Urinary bladder (tissue), 4 donors: ENCODE results near the gene ZKSCAN5. TPM values are rescaled to one million over a fixed set of nuclear protein-coding genes. Genes with fewer than 3 reads are reported as not detected.
A peak's percentile ranks its signal among the peaks of the same experiment; 100 is the strongest.

Experiments
- DNase-seq: peaks from one replicate; pipeline ENCODE4 v3.0.0-alpha.2; 2015; ENCODE audit errors: extremely low spot score
- H3K27ac ChIP-seq: one replicate; pipeline ENCODE4 v1.5.1; 2013; ENCODE audit warnings: low read depth, mild to moderate bottlenecking, moderate library complexity
- H3K36me3 ChIP-seq: one replicate; pipeline ENCODE4 v1.6.1; 2013; ENCODE audit warnings: mild to moderate bottlenecking, moderate library complexity; ENCODE audit not compliant: insufficient read depth
- H3K4me1 ChIP-seq: one replicate; pipeline ENCODE4 v1.6.1; 2013; ENCODE audit warnings: mild to moderate bottlenecking, moderate library complexity; ENCODE audit not compliant: insufficient read depth
- H3K4me3 ChIP-seq: one replicate; pipeline ENCODE4 v1.5.1; 2013; ENCODE audit warnings: low read depth, low read length
- WGBS: extraction: QIAGEN DNeasy Blood & Tissue Kit; methylation state at CpG from one replicate; pipeline ENCODE4 v1.1.7; 2013; 5-methylcytosine and 5-hydroxymethylcytosine counted together
- polyA plus RNA-seq: library from polyadenylated mRNA; stranded (reverse); fragments of 200-250 nt; gene quantifications from one replicate; pipeline ENCODE4 v1.2.3, GENCODE V29; 2013
- total RNA-seq: library from RNA; depleted of rRNA; stranded (reverse); fragments of >200 nt; gene quantifications from one replicate; pipeline ENCODE4 v1.2.3, GENCODE V29; 2014
- donor health status: healthy with polysubstance abuse.
- donor health status: healthy.

Gene ZKSCAN5
- total and polyA plus RNA-seq, 2 donors: 6.7 to 14.6 TPM

GRCh38 chr7:99551767-99552463 is 47.5 kb downstream of the ZKSCAN5 start, which contains the start of gene FAM200A:
TSS of gene FAM200A (minus strand) at chr7:99552114. CDS start at chr7:99548407, 3,707 bp downstream.
- peak; percentile 85 for DNase-seq
- Histone ChIP-seq H3K4me1 (no peaks in the 10 kb centered on the region), H3K27ac (peak within 1 kb of the TSS; percentile 82), H3K36me3 (peaks cover 3% of the 10 kb centered on the region), H3K4me3 (peak within 1 kb of the TSS; percentile 92)
- under 1% methylated on average over 37 of the region's 37 CpGs for WGBS

GRCh38 chr7:99553039-99553438 is 48.6 kb downstream of the ZKSCAN5 start:
- H3K27ac ChIP-seq: no peak overlapping the region
- H3K4me1 ChIP-seq: no peaks in the 10 kb centered on the region
- DNase-seq: no peak
- no peak overlapping the region for H3K4me3 ChIP-seq
- peaks cover 2% of the 10 kb centered on the region for H3K36me3 ChIP-seq
- WGBS: 91% methylated on average over 4 of the region's 4 CpGs

DNA sequence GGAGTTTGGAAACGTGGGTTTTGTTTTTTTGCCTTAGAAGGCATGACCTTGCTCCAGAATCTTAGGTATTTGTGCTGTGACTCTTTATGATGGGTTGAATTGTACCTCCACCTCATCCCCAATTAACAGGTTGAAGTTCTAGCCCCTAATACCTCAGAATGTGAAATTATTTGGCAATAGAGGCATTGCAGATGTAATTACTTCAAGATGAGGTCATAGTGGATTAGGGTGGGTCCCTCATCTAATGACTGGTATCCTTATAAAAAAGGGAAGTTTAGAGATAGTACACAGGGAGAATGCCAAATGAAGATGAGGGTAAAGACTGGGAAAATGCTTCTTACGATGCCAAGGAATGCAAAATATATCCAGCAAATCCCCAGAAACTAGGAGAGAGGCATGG is 50.5 kb downstream of the ZKSCAN5 start:
- Histone ChIP-seq H3K36me3 (no peaks in the 10 kb centered on the region), H3K4me3 (no peak overlapping the region), H3K27ac (no peak overlapping the region), H3K4me1 (peaks cover 2% of the 10 kb centered on the region)
- WGBS: 66% methylated on average over 2 of the region's 2 CpGs
- DNase-seq: no peak

DNA sequence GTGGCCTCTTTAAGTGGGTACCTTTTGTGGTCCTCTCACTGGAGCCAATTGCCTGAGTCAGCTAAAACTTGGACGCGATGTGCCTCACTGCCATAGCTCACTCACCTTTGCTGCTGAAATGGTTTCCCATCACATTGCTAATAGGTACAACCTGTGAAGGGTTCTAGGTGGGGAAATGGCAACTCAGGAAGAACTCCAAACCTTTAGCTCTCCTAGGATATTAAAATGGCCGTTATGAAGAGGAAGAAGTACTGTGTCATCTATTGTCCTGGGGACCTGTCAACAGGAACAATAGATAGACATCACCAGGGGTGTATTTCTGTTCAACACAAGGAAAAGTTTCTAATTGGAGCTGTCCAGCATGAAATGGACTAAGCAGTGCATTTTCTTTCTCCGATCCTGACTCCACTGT is 52.7 kb downstream of the ZKSCAN5 start:
- 80% methylated on average over 4 of the region's 4 CpGs for WGBS
- DNase-seq: no peak
- no peak overlapping the region for H3K4me3 ChIP-seq
- no peak overlapping the region for H3K27ac ChIP-seq
- peaks cover 2% of the 10 kb centered on the region for H3K4me1 ChIP-seq
- H3K36me3 ChIP-seq: peaks cover 3% of the 10 kb centered on the region

- peak overlapping the region; percentile 87 for H3K4me3 ChIP-seq
- no peak for DNase-seq
- peaks cover 2% of the 10 kb centered on the region for H3K4me1 ChIP-seq
- H3K36me3 ChIP-seq: peaks cover 3% of the 10 kb centered on the region
- H3K27ac ChIP-seq: peak overlapping the region; percentile 97
- WGBS: under 1% methylated on average over 17 of the region's 17 CpGs
These were observed 53.5 kb downstream of the ZKSCAN5 start for GRCh38 chr7:99557940-99558305.

- peak; percentile 86 for DNase-seq
- peaks cover 2% of the 10 kb centered on the region for H3K4me1 ChIP-seq
- H3K27ac ChIP-seq: peak within 1 kb of the TSS; percentile 97
- under 1% methylated on average over 73 of the region's 73 CpGs for WGBS
- H3K4me3 ChIP-seq: peak within 1 kb of the TSS; percentile 87
- H3K36me3 ChIP-seq: peaks cover 3% of the 10 kb centered on the region
These were observed 54.1 kb downstream of the ZKSCAN5 start, which contains the start of gene ZNF655 for GRCh38 chr7:99558306-99559174. TSS of gene ZNF655 (plus strand) at chr7:99558642. CDS start at chr7:99560560, 1,918 bp downstream.

DNA sequence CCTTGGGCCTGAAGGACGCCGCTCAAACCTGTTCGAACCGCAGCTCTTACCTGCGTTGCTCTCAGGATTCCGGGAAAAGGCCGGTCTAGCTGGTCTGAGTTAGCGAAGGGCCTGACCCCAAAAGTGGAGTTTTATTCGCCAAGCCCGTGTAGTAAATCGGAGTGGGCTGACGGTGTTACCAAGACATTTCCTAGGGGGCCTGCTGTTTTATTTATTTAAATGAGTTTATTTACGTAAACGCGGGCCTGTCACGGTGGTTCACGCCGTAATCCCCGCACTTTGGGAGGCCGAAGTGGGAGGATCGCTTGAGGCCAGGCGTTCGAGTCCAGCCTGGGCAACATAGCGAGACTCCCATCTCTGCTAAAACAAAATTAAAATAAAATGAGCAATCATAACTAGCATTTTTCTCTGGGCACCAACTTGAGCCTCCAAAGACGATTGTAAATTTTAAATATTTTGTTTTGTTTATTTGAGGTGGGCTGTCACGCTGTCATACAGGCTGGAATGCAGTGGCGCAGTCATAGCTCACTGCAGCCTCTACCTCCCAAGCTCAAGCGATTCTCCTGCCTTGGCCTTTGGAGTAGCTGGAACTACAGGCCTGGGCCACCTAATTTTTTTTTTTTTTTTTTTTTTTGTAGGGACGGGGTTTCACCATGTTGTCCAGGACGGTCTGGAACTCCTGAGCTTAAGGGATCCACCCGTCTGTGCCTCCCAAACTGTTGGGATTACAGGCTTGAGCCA is 54.9 kb downstream of the ZKSCAN5 start:
- 22% methylated on average over 31 of the region's 31 CpGs for WGBS
- H3K4me1 ChIP-seq: peaks cover 2% of the 10 kb centered on the region
- H3K4me3 ChIP-seq: peak overlapping the region; percentile 87
- no peak for DNase-seq
- peaks cover 4% of the 10 kb centered on the region for H3K36me3 ChIP-seq
- H3K27ac ChIP-seq: peak overlapping the region; percentile 97

DNA sequence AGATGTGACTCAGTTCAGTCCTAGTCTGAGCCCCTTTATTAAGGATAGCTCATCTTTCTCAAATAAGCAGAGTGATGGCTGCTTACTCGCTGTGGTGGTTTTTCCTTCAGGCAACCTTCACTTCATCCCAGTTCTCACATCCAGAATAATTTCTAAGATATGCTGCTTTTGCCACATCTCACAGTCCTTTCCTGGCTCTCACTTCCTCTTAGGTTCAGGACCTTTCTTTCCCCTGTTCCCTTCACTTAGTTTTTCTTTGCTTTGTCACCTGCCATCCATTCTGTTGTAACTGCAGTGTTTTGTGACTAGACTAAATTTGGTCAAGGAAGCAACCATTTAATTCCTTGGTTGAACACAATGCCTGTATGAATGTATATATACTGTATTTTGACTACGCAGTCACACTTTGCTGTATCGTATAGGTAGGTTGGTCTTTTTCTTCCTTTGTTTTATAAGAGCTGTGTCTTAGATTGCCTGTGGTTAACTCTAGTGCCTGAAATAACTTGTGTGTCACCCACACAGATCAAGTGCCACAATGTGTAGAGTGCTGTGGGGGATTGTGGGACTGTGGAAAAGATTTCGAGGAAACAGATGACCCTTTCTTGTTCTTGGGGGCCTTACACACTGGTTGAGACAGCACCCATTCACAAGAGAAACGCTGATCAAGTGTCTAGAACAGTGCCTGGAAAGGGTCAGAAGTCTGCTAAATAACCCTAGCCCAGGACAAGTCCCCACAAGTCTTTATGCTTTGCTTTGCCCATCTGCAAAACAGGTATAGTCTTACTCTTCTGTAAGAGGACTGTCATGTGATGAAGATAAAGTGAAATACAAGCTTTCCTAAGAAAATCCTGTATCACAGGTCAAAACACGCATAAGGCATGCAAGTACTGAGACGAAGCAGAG is 56.6 kb downstream of the ZKSCAN5 start:
- WGBS: 88% methylated on average over 7 of the region's 7 CpGs
- peaks cover 4% of the 10 kb centered on the region for H3K36me3 ChIP-seq
- H3K4me1 ChIP-seq: peaks cover 2% of the 10 kb centered on the region
- no peak for DNase-seq
- H3K4me3 ChIP-seq: no peak overlapping the region
- no peak overlapping the region for H3K27ac ChIP-seq

GRCh38 chr7:99561737-99562051 is 57.2 kb downstream of the ZKSCAN5 start:
- Histone ChIP-seq H3K4me3 (no peak overlapping the region), H3K4me1 (peaks cover 2% of the 10 kb centered on the region), H3K36me3 (peaks cover 4% of the 10 kb centered on the region), H3K27ac (no peak overlapping the region)
- no peak for DNase-seq
- WGBS: 92% methylated on average over 2 of the region's 2 CpGs

- peaks cover 4% of the 10 kb centered on the region for H3K36me3 ChIP-seq
- H3K4me3 ChIP-seq: no peak overlapping the region
- H3K4me1 ChIP-seq: peaks cover 2% of the 10 kb centered on the region
- H3K27ac ChIP-seq: peak overlapping the region; percentile 16
- 80% methylated on average over 9 of the region's 9 CpGs for WGBS
- no peak for DNase-seq
These were observed 57.8 kb downstream of the ZKSCAN5 start for GRCh38 chr7:99562114-99562784.

DNA sequence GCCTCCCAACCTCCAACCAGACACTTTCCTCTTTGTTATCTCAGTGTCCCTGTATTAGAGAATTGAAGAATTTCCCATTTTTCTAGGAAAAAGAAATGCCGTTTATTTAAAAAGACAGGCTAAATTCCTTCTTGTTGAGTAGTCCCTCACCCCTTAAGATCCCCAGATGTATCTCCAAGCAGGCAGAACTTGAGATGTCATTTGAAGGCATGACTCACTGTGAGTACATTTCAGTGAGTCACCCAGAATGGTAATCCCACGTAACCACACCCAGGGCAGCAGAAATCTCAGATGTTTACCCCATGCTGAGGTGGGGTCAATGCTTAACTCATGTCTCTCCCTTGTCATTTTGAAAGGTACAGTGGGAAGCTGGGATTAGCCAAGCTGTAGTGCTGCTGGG is 58.4 kb downstream of the ZKSCAN5 start:
- no peak for DNase-seq
- peaks cover 4% of the 10 kb centered on the region for H3K36me3 ChIP-seq
- no peak overlapping the region for H3K27ac ChIP-seq
- H3K4me1 ChIP-seq: peaks cover 2% of the 10 kb centered on the region
- no peak overlapping the region for H3K4me3 ChIP-seq
- WGBS: 24% methylated on average over 2 of the region's 2 CpGs

DNA sequence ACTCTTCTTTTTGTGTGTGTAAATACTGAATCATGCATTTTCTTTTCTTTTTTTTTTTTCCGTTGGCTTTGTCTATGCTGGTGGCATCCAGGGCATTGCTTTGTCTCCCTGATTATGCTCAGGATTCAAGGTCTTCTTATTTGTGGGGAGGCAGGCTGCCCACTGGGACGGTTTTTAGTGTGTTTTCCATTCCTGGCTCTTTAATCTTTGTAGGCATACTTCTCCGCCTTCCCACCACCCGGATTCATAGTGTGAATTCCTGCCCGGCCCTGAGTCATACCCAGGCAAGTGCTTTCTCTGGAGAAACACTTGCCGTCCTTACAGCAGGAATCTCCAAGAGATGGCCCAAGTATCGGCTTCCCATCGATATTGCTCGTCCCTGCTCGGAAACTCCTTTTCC is 59.2 kb downstream of the ZKSCAN5 start:
- no peak overlapping the region for H3K27ac ChIP-seq
- 89% methylated on average over 10 of the region's 10 CpGs for WGBS
- H3K4me3 ChIP-seq: no peak overlapping the region
- peaks cover 2% of the 10 kb centered on the region for H3K4me1 ChIP-seq
- H3K36me3 ChIP-seq: peaks cover 4% of the 10 kb centered on the region
- DNase-seq: no peak
